ENCODE data around the gene HEATR9.
"Not testable (repeated sequence)": the region's sequence is repeated elsewhere in the genome, so short reads cannot be mapped to it uniquely, and the experiment has no call there.

Gene HEATR9, protein sequence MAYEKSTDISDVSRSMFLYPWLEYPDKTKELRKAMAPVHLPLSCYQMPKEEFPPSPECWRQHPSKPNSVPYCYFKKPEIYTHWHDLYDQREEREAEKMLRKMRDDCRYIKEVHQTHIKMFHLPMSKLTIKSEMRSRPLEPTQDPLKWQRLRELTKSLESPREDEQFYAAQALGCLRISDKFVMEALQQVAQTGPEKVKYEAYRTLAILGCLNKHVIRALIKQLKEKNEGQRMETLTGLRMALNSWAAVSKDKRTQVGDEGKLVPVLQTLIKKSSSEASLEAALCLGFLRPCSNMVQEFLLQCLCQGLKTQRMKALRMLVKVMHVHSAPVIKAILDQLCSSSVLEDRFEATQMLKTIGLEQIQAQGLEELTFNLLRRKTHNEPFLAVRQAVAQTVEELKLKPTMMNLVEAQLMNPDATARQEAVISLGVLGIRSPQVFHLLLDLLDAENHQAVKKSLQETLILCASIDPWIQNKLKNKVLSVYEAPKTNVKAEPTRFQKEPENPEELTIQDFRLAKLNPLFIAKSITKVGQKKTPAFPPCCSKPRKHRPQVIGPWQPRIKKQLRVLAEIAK

DNA sequence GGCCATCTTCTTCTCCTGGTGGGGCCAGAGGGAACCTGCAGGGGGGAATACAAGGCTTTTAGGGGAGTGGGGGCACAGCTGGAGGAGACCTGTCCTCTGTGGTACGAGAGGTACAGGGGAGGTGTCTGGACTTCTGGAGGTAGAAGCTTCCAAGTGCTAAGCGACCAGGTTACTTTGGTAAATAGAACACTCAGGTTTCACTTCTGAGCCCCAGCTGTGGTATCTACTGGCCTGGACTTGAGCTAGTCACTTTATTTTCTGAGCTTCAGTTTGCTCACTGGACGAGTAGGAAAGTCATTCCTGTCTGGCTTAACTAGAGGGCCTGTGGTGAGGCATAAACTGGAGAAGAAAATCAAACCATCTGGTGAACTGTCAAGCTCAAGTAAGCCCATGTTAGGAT lies at the start of gene HEATR9:
TSS of gene HEATR9 (minus strand) at position 155 of the 400 bp plus-strand sequence. CDS start at position 6, 149 bp downstream.
- DNase-seq = no peak

DNA sequence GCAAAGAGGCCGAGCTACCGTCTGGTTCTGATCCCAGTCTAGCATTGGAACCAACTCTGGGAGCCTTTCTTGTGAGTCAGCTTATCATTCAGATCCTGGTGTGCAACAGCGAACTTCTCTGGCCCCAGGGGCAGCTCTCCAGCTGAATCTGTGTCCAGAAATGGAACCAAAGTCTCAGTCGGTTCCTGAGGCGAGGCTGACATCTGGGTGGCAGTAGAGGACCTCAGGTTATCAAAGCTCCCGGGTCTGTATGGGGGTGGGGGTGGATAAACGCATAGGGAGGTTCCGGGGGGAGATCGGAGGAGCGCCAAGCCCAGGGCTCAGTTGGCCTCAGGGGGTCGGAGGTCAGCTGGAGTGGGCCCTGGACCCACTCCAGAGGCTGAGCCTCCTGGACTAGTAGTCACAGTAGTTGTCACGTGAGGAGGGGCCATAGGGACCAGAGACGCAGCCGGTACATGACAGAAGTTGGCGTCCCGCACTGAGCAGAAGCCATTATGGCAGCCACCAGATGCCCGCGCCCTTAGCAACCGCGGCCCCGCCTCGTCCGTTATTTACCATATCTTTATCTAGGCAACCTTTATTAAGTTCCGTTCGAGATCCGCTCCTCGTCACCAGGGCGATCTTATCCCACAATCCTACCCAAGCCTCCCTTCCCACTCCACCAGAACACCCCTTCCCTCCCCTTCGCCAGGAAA lies 49.0 kb upstream of the HEATR9 start:
- no peak for DNase-seq

DNA sequence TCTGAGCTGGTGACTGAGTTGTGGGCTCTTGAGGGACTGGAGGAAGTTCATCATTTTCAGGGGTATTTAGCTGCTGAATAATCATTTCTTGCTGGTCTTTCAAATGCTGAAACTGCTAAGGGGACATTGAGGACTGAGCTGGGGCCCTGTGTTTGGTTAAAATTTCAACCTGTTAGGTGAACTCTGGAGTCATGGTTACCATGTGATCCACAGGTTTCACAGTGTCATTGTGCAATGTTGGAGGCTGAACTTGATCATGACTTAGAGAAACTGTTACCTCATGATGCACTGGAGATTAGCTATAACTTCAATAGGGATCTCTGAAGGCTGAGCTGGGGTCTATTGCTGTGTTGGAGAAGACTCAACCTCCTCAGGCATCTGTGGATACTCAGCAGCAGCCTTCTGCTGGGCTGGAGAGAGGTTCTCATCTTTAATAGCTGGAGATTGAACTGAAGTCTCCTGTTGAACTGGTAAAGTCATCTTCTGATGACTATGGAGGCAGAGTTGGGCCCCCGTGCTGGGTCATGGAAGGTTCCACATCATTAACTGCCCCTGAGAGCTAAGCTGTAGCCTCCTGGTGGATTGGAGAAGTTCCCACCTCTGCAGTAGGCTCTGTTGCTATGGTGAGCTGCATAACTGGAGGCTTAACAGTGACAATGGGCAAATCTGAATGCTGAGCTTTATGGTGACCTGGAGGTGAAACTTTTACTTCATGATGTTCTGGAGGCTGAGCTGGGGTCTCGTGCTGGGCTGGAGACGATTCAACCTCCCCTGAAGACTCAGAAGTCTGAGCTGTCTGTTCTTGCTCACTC lies 46.7 kb upstream of the HEATR9 start:
- no peak for DNase-seq

DNA sequence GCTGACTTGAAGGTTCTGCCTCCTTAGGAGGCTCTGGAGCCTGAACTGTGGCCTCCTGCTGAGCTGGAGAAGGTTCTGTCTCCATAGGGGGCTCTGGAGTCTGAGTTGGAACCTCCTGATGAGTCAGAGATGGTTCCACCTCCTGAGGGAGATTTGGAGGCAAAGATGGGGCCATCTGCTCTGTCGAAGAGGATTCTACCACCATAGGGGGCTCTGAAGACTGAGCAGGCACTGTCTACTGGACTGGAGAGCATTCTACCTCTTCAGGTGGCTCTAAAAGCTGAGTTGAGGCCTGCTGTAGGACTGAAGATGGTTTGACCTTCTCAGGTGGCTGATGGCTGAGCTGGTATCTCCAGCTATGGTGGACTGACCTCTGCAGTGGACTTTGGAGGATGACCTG lies 45.7 kb upstream of the HEATR9 start:
- no peak for DNase-seq

DNA sequence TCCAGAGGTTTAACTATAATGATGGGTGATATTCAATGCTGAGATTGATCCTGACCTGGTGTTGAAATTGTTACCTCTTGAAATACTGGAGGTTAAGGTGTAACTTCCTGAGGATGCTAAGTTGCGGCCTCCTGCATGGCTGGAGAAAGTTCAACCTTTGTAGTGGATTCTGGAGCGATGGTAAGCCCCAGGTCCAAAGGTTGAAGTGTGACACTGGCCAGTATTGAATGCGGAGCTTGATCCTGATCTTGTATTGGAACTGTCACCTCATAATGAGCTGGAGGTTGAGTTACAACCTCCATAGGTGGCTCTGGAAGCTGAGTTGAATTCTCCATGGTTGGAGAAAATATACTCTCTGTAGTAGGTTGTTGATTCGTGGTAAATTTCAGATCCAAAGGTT lies 44.9 kb upstream of the HEATR9 start:
- no peak for DNase-seq

DNA sequence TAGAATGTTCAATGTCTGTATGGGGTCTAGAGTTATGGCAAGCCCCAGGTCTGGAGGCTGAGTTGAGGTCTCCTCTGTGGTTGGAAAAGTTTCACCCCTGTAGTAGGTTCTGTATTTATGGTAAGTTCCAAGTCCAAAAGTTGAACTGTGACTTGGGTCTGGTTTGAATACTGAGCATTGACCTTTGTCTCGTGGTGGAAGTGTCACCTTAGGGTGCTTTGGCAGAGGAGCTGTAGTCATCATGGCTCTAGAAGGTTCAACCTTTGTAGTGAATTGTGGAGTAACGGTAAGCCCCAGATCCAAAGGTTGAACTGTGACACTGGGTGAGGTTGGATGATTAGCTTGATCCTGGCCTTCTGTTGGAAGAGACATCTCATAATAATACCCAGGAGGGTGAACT lies 44.3 kb upstream of the HEATR9 start:
- no peak for DNase-seq

DNA sequence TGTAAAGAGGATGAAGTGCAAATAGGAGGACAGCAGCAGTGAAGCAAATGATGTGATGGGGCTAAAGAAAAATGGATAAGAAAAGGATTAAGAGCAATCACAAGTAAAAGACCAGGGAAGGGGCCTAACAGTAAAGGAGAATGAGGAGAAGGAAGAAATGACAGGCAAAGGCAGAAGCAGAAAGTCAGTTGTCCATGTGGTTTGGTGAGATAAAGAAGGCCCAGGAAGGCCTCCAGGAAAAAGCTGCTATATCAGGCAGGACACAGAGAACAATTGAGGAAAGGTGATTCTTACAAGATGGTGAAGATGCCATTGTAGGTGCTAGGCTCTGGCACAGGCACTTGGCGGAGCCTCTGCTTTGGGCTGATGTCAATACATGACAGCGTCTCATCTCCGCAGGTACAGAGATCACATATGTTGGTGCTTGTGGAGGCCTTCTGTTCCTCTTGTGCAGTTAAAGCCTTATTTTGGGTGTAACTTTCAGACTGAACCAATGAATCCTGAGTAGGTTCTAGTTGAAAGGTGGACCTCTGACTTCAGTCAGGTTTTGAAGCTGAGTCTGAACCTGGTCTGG lies 43.7 kb upstream of the HEATR9 start:
- no peak for DNase-seq

DNA sequence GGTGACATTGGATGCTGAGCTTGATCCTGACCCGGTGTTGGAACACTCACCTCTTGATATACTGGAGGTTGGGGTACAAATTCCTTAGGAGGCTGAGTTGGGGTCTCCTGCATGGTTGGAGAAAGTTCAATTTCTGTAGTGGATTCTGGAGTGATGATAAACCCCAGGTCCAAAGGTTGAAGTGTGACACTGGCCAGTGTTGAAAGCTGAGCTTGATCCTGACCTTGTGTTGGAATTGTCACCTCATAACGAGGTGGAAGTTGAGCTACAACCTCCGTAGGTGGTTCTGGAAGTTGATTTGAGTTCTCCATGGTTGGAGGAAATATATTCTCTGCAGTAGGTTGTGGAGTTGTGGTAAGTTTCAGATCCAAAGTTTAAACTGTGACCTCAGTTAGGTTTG lies 40.7 kb upstream of the HEATR9 start:
- DNase-seq = no peak

DNA sequence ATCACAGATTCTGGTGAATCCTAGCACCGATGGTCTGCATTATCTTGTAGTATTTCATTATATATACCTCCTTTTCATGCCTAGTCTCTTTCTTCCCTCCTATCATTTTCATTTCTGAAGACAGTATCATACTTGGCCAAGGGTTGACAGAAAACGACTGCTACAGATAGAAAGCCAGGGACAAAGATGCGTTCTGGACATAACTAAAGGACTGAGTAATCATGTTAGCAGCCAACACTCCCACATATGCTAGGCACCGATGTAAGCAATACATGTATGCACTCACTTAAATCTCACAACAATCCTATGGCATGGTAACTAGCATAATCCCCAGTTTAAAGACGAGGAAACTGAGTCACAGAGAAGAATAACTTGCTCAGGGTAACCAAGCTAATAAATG lies 39.0 kb upstream of the HEATR9 start:
- no peak for DNase-seq

DNA sequence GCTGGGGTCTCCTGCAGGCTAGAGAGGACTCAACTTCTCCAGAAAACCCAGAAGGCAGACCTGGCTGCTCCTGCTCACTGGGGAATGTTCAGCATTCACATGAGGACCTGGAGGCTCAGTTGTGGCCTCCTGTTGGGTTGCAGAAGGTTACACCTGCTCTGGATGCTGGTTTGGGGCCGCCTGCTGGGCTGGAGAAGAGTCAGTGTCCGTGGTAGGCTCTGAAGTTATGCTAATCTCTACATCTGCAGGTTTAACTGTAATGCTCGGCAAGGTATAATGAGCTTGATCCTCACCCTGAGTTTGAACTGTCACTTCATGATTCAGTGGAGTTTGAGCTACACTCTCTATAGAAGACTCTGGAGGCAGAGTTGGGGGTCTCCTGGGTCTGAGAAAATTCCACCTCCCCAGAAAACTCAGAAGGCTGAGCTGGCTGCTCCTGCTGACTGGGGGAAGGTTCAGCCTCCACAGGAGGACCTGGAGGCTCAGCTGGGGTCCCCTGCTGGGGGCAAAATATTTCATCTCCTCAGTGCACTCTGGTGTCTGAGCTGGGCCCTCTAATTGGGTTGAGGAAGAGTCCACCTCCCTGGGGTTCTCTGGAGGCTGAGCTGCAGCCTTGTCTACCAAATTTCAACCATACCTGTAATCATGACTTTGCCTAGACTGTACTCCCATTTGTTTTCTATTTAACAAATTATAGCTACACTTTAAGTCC lies 38.4 kb upstream of the HEATR9 start:
- DNase-seq = no peak

DNA sequence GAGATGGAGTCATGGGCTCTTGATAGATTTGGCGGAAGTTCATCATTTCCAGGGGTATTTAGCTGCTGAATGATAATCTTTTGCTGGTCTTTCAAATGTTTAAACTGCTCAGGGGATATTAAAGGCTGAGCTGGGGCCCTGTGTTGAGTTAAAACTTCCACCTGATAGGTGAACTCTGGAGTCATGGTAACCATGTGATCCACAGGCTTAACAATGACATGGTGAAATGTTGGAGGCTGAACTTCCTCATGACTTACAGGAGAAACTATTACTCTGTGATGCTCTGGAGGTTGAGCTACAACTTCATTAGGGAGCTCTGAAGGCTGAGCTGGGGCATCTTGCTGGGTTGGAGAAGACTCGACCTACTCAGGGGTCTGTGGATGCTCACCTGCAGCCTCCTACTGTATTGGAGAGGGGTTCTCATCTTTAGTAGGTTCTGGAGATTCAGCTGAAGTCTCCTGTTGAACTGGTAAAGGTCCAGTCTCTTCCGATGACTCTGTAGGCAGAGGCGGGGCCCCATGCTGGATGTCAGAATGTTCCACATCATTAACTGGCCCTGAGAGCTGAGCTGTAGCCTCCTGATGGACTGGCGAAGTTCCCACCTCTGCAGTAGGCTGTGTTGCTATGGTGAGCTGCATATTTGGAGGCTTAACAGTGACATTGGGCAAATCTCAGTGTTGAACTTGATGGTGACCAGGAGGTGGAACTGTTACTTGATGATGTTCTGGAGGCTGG lies 37.7 kb upstream of the HEATR9 start:
- DNase-seq = no peak

DNA sequence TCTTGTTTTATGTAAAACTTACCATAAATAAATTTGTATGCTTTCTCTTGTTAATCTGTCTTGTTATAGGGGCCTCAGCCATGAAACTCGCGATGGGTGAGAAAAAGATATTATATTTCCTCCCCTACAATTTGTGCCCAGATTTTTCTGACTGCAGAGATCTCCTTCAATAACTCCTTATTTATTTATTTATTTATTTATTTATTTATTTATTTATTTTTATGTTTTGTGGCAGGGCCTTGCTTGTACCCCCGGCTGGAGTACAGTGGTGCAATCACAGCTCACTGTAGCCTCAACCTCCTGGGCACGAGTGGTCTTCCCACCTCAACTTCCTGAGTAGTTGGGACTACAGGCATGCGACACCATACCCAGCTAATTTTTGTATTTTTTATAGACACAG lies 34.8 kb upstream of the HEATR9 start:
- DNase-seq = no peak

DNA sequence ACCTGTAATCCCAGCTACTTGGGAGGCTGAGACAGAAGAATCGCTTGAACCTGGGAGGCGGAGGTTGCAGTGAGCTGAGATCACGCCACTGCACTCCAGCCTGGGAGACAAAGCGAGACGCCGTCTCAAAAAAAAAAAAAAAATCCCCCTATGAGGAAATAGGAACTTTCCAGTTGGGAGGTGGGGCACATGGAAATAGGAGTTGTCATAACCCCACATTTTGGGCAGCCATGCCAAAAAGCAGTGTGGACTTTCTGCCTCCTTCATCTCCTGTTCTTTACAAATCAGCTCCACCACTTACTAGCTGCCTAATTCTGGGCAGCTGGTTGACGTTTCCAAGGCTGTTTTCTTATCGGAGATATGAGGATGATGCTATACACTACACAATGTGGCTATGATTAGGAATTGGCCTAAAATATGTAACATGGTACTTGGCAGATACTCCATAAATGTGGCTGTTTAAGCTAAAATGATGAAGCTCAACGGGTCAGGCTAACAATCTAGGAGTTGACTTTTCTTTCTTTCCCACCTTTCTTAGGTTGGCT lies 33.0 kb upstream of the HEATR9 start:
- no peak for DNase-seq

DNA sequence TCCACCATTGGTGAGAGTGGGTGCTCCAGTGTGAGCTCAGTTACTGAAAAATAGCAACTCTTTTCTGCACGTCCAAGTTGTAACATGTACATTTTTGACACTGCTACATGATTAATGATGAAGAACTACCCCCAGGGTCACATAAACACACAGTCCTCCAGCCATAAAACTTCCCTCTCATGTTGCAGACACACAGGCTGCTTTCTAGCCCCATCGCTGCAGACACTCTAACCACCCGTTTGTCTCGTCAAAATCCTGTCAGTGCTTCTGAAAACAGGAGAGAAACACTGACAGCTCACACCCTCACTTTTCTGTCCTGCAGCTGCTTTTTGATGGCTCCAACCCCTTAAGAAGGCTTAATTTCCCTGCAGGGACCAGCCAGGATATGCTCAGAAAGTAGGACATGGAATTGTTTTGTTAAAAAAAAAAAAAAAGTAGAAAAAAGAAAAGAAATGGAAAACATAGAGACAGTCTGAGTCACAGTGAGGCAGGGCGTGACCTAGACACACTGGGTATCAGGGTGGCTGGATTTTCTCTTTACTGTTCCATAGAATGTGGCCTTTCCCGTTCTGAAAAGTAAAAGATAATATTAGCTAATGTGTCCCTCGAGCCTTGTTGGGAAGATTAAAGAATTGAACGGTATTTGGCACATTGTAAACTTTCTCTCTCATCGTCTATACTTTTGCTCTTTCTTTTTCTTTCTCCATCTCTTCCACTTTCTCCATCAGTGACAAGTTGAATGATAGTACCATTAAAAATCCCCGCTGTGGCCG lies 32.2 kb upstream of the HEATR9 start:
- DNase-seq = no peak

DNA sequence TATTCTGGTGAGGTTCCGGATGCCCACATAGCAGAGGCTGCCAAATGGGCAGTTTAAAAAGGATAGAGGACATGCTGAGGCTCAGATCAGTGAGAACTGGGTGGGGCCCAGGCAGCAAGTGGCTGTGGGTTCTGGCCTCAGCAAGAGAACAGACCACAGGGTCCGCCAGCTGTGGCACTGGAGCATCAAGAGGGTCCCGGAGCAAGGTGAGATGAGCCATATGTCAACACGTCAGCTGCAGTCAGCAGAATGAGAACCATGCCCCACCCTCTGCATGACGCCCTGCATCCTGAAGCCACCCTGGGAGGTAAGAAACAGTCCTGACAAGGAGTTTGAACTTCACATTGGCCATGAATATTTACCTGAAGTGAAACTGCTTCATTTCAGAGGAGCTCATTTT lies 31.6 kb upstream of the HEATR9 start:
- DNase-seq = no peak

DNA sequence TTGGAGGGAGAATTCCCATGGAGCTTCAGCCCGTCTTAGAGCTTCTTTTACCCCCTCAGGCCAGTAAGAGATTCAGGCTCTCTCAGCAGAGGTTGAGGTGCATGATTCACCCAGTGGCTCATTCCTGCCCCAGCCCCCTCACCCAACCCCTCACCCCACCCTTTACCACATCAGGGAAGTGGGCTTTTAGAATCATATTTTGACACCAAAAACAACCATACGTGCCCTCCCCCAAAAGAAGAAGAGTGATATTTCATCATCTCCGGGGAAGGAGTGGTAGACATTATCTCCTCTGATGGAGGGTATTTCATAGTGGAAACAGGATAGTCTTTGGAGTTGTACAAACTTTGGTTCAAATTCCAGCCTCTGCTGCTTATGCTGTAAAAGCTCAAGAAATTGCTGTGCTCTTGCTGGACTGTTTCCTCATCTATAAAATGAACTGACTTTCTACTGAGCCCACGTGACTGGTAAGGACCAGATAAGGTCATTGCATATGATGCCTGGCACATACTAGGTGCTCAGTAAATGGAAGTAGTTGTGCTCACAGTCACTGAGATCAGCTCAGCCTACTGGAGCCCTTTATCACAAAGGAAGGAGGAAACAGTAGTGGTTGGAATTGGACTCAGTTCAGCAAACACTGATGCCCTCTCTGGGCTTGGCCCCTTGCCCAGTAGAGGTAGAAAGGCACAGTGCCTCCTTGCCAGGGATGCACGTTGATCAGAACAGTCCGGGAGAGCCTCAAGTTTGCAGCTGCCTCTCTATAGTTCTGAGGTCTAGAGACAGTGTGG lies 29.8 kb upstream of the HEATR9 start:
- DNase-seq = no peak

DNA sequence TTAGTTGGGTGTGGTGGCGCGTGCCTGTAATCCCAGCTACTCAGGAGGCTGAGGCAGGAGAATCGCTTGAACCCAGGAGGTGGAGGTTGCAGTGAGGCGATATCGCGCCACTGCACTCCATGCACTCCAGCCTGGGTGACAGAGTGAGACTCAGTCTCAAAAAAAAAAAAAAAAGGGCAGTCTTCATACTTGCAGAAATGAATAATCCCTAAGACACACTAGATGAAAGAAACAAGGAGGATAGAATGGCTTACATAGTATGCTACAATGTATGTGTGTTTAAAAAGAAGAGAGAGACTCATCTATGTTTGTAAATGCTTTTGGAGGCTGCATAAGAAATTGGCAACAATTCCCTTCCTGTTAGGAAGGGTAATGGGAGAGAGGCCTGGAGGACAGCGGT lies 29.1 kb upstream of the HEATR9 start:
- DNase-seq = not testable (repeated sequence)

DNA sequence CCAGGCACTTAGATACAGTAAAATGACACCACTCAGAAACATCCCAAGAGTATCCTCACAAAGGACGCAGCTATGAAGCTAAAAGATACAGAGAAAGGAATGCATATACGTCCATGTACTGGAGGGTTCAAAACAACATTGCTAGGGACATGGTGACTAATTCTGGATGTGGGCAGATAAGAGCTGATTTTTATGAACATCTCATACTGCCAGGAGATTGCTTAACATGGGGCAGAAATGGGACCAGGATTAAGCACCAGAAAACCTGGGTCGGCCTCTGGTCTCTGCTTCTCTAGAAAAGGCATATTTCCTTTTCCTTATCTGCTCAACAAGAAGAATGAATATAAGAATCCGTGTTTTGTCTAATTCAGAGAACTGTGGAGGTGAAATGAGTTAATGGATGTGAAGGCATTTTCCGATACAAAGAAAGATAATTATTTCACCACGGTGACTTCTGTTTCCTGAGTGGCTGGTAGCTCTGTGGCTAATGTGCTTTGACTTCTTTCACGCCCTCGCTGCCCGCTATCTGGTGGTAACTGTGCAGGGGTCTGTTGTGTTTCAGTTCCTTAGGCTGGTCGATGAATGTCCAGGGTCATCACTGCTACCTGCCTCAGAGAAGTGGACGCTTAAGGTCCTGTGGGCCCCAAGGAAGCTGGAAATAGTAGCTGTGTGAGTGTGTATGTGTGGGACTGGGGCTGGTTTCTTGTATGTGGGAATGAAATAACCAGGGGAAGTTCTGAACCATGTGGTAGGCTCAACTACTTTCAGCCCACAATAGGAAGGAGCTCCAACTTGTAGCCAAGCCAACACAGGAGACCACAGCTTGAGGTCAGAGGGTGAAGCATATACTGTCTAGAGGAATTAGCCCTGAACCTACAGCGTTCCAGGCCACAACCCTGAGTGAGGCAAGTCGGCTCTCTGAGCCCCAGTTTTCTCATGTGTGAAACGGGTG lies 27.2 kb upstream of the HEATR9 start:
- DNase-seq = no peak

All from NCI-H1694 (cell line).